Thymus (tissue), 11 donors: Measurements from ENCODE around the gene COX19. TPM values are rescaled to one million over a fixed set of nuclear protein-coding genes. Genes with fewer than 3 reads are reported as not detected.

Source experiments
- DNase-seq, 9 donors: peaks; one replicate each; pipeline ENCODE4 v3.0.0-alpha.2; 2013; ENCODE audit warnings: low spot score in 9 of 9, low read depth in 6 of 9, missing footprints in 1 of 9
- H3K27ac ChIP-seq, 2 donors: one replicate each; pipeline ENCODE4 v1.5.1; 2013; ENCODE audit warnings: control low read depth in 1 of 2, low read depth in 1 of 2, low read length in 1 of 2, mild to moderate bottlenecking in 1 of 2, moderate library complexity in 1 of 2
- H3K27me3 ChIP-seq, 2 donors: one replicate each; pipeline ENCODE4 v1.5.1; 2013; ENCODE audit warnings: low read length in 1 of 2; ENCODE audit not compliant: control insufficient read depth in 2 of 2, insufficient read depth in 1 of 2
- H3K36me3 ChIP-seq, 2 donors: one replicate each; pipeline ENCODE4 v1.5.1; 2013; ENCODE audit warnings: low read length in 1 of 2, mild to moderate bottlenecking in 1 of 2, moderate library complexity in 1 of 2; ENCODE audit not compliant: control insufficient read depth in 2 of 2, insufficient read depth in 2 of 2
- H3K4me1 ChIP-seq, 2 donors: one replicate each; pipeline ENCODE4 v1.5.1; 2013; ENCODE audit warnings: low read length in 2 of 2; ENCODE audit not compliant: control insufficient read depth in 2 of 2, insufficient read depth in 2 of 2
- H3K4me3 ChIP-seq, 2 donors: one replicate each; pipeline ENCODE4 v1.5.1; 2013; ENCODE audit warnings: low read length in 2 of 2, control low read depth in 1 of 2, mild to moderate bottlenecking in 1 of 2
- H3K9me3 ChIP-seq, 2 donors: one replicate each; pipeline ENCODE4 v1.5.1; 2013; ENCODE audit warnings: low read length in 1 of 2, mild to moderate bottlenecking in 1 of 2; ENCODE audit not compliant: control insufficient read depth in 2 of 2, insufficient read depth in 1 of 2
- WGBS: extraction: QIAGEN DNeasy Blood & Tissue Kit; methylation state at CpG from one replicate; pipeline ENCODE4 v1.1.7; 2013; 5-methylcytosine and 5-hydroxymethylcytosine counted together
- polyA plus RNA-seq: library from polyadenylated mRNA; stranded (reverse); fragments of 200-250 nt; gene quantifications from one replicate; pipeline ENCODE4 v1.2.3, GENCODE V29; 2013
- total RNA-seq: library from RNA; stranded (reverse); fragments of 120-200 nt; gene quantifications from one replicate; pipeline ENCODE4 v1.2.4, GENCODE V29; 2013
- donor health status: healthy.

COX19 gene
- total and polyA plus RNA-seq, 2 donors = 6.9 to 11.6 TPM

GRCh38 chr7:996079-996872, 20.9 kb upstream of the COX19 start:
- Histone ChIP-seq H3K9me3 (no peaks in the 10 kb centered on the region), H3K27ac (no peak overlapping the region), H3K27me3 (no peaks in the 10 kb centered on the region), H3K36me3 (peaks cover 0 to 12% of the 10 kb centered on the region in 2 donors), H3K4me3 (no peak overlapping the region), H3K4me1 (peaks cover 0 to 7% of the 10 kb centered on the region in 2 donors)
- WGBS = 89% methylated on average over 38 of the region's 38 CpGs
- DNase-seq = no peak

DNA sequence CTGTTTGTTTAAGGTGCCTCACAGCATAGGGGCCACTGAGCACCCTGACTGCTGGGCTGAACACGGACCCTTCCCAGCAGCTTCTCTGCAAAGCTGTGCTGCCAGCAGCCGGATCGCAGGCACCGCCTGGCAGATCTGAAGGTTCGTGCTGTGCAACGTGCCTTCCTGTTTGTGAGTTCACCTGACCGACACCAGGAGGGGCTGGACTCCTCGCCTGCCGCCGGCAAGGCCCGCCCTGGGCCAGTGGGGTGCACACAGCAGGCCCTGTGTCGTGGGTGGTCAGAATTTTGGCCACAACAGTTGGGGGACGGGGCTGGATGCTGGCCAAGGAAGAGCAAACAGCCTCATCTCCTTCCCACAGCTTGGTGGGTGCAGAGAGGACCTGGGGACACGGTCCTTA, 20.2 kb upstream of the COX19 start:
- H3K9me3 ChIP-seq = no peaks in the 10 kb centered on the region
- peaks cover 0 to 8% of the 10 kb centered on the region in 2 donors for H3K4me1 ChIP-seq
- no peaks in the 10 kb centered on the region for H3K27me3 ChIP-seq
- no peak overlapping the region for H3K27ac ChIP-seq
- no peak for DNase-seq
- 94% methylated on average over 14 of the region's 14 CpGs for WGBS
- H3K4me3 ChIP-seq = no peak overlapping the region
- H3K36me3 ChIP-seq = peaks cover 0 to 12% of the 10 kb centered on the region in 2 donors

DNA sequence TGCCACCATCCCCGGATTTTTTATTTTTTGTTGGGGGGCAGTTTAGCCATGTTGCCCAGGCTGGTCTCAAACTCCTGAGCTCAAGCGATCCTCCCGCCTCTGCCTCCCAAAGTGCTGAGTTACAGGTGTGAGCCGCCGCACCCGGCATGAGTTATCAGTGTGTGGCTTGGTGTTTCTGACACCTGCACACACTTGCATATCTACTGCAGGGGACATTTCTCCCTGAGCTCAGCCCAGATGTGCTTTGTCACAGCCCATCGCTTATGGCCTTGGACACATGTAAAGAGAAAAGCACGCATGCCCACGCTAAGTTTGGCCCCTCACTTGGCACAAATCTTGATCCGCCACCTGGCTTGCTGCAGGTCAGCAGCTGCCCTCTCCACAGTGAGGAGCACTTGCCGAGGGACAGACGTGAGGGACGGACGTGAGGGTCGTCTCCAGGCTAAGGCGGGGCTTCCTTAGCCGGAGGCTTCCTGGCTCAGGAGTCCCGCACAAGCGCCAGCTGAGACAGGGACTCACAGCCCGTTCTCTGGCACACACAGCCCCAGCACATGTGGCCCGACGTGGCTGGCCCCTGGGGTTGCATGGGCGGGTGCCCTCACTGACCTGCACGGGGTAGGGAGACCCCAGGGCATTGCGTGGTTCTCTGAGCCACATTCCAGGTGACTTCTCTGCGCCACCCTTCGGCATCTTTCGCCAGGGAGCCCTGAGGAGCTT, 19.4 kb upstream of the COX19 start:
- H3K4me1 ChIP-seq = peaks cover 0 to 11% of the 10 kb centered on the region in 2 donors
- H3K36me3 ChIP-seq = peaks cover 0 to 11% of the 10 kb centered on the region in 2 donors
- H3K27me3 ChIP-seq = peaks cover 0 to 3% of the 10 kb centered on the region in 2 donors
- H3K4me3 ChIP-seq = no peak overlapping the region
- WGBS = 90% methylated on average over 28 of the region's 28 CpGs
- no peaks in the 10 kb centered on the region for H3K9me3 ChIP-seq
- H3K27ac ChIP-seq = no peak overlapping the region
- DNase-seq = no peak

DNA sequence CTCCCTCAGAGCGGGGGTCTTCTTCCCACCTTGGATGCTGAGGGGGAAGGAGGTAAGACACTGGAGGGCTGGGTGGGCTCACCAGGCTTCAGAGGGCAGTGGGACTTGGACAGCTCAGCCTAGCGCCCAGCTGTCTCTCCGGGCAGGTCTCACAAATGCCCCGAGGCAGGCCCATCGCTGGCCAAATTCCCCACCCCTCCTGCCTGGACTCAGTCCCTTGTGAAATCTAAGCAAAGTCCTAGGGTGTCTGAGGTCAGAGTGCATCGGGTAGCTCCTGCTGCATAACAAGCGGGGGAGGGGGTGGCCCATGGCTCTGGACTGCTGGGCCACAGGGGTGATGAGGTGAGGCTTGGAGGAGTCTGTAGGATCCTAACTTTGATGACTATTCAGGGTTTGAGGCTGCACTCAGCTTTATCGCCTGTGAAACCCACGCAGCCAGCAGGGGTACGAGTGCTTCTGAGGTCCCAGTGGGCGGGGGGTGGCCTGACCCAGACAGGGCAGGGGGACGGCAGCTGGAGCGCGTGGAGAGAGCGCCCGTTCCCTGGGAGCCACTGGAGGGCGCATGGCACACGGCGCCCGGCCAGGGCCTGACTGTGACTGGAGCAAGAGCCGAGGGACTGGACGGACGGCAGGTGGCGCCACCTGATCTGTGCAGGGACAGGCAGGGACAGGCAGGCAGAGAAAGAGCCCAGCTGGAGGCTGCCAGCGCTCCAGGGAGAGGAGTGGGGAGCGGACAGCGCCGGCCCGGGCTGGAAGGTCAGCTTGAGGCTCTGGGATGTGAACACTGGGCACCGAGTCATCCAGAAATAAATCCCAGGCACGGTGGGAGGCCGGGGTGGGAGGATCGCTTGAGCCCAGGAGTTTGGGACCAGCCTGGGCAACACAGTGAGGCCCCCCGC, 17.6 kb upstream of the COX19 start:
- H3K9me3 ChIP-seq = no peaks in the 10 kb centered on the region
- H3K4me1 ChIP-seq = peaks cover 0 to 11% of the 10 kb centered on the region in 2 donors
- peaks cover 3 to 16% of the 10 kb centered on the region in 2 donors for H3K27me3 ChIP-seq
- DNase-seq = peak; percentile 63 to 95 (median 88)
- H3K4me3 ChIP-seq = no peak overlapping the region
- no peak overlapping the region for H3K27ac ChIP-seq
- H3K36me3 ChIP-seq = peaks cover 0 to 4% of the 10 kb centered on the region in 2 donors
- WGBS = 27% methylated on average over 34 of the region's 34 CpGs

GRCh38 chr7:991729-992656, 16.6 kb upstream of the COX19 start:
- H3K9me3 ChIP-seq = no peaks in the 10 kb centered on the region
- no peak for DNase-seq
- H3K36me3 ChIP-seq = peaks cover 0 to 3% of the 10 kb centered on the region in 2 donors
- peaks cover 3 to 26% of the 10 kb centered on the region in 2 donors for H3K27me3 ChIP-seq
- H3K27ac ChIP-seq = no peak overlapping the region
- WGBS = 93% methylated on average over 34 of the region's 34 CpGs
- H3K4me3 ChIP-seq = no peak overlapping the region
- H3K4me1 ChIP-seq = peaks cover 0 to 11% of the 10 kb centered on the region in 2 donors

DNA sequence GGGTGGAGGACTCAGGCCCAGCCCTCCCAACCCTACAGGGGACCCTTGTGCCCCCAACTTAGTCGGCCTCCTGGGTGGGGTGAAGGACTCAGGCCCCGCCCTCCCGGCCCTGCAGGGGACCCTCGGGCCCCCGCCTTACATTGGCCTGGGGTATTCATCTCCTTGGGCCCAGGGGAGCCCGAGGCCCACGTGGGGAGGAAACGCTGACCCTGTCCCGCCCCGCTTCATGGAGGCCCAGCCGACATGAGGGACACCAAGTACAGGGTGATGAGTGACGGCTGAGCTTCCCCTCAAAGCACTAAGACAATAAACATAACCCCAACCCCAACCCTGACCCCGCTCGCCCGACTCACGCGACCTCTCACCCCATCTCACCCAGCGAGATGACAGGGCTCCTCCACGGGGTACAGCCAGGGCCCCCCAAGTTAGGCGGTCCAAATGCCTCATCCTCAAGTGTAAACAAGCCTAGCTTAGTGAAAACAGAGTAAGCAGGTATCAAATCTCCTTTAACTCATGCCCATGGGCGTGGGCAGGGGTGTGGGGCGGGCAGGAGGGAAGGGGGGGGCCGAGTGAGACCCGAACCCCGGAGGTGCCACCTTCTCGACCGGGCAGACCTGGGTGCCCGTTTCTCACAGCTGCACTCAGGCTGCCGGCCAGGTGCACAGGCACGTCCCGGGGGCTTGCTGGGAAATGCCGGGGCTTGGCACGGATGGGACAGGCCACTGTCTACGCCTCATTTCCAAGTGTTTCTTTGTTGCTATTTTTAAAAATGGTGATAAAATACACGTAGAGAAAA, 15.8 kb upstream of the COX19 start:
- H3K27ac ChIP-seq = no peak overlapping the region
- H3K36me3 ChIP-seq = no peaks in the 10 kb centered on the region
- 92% methylated on average over 35 of the region's 35 CpGs for WGBS
- H3K27me3 ChIP-seq = peaks cover 3 to 34% of the 10 kb centered on the region in 2 donors
- peaks cover 0 to 11% of the 10 kb centered on the region in 2 donors for H3K4me1 ChIP-seq
- H3K9me3 ChIP-seq = no peaks in the 10 kb centered on the region
- DNase-seq = no peak
- no peak overlapping the region for H3K4me3 ChIP-seq

- H3K36me3 ChIP-seq = no peaks in the 10 kb centered on the region
- no peak overlapping the region for H3K27ac ChIP-seq
- H3K4me3 ChIP-seq = no peak overlapping the region
- 94% methylated on average over 36 of the region's 36 CpGs for WGBS
- peaks cover 0 to 11% of the 10 kb centered on the region in 2 donors for H3K4me1 ChIP-seq
- H3K9me3 ChIP-seq = no peaks in the 10 kb centered on the region
- no peak for DNase-seq
- H3K27me3 ChIP-seq = peaks cover 3 to 40% of the 10 kb centered on the region in 2 donors
Measured at GRCh38 chr7:990352-990932, 15.1 kb upstream of the COX19 start.
